Calu3 (cell line): ENCODE measurements around the gene AOAH. TPM values are rescaled to one million over a fixed set of nuclear protein-coding genes. Genes with fewer than 3 reads are reported as not detected.

Experiments used
- BruUV-seq: library from RNA; stranded (reverse); fragments of 400-500 nt; replicated peaks from 2 replicates; lab custom pipeline; 2021; lab: Mats Ljungman, UMichigan
- CTCF ChIA-PET: fragments of 300-600 bp; sonication (Branson Sonifier 250); formaldehyde crosslinking; loops from one replicate; lab custom pipeline; 2022; ENCODE audit warnings: antibody characterized with exemption; lab: Charles Lee
- DNase-seq: peaks from one replicate; pipeline ENCODE4 v3.0.0; 2022
- H3K27ac Mint-ChIP-seq: one replicate; pipeline ENCODE4 v1.8.0; 2022; ENCODE audit warnings: mixed read lengths; ENCODE audit not compliant: unreplicated experiment
- H3K27me3 Mint-ChIP-seq: one replicate; pipeline ENCODE4 v1.8.0; 2022; ENCODE audit warnings: mixed read lengths; ENCODE audit not compliant: unreplicated experiment
- H3K36me3 Mint-ChIP-seq: one replicate; pipeline ENCODE4 v1.8.0; 2022; ENCODE audit warnings: mild to moderate bottlenecking, moderate library complexity, mixed read lengths; ENCODE audit not compliant: insufficient read depth, unreplicated experiment
- H3K4me1 Mint-ChIP-seq: one replicate; pipeline ENCODE4 v1.8.0; 2022; ENCODE audit warnings: mild to moderate bottlenecking, low read depth, mixed read lengths; ENCODE audit not compliant: unreplicated experiment
- H3K4me3 Mint-ChIP-seq: one replicate; pipeline ENCODE4 v1.8.0; 2022; ENCODE audit warnings: mild to moderate bottlenecking, low read depth, moderate library complexity, mixed read lengths; ENCODE audit not compliant: unreplicated experiment
- H3K9me3 Mint-ChIP-seq: one replicate; pipeline ENCODE4 v1.8.0; 2022; ENCODE audit warnings: low read depth, mixed read lengths; ENCODE audit not compliant: unreplicated experiment
- CTCF ChIP-seq: fragments of 200-600 bp; IDR thresholded peaks from one replicate; pipeline ENCODE4 v1.8.0; 2022; ENCODE audit warnings: antibody characterized with exemption; ENCODE audit not compliant: unreplicated experiment
- intact Hi-C: fragments of 100-400 bp; cut with micrococcal nuclease; formaldehyde crosslinking; loops from one replicate; pipeline ENCODE4 v1.10.0; 2022; ENCODE audit not compliant: unreplicated experiment
- total RNA-seq: library from RNA; stranded (reverse); gene quantifications from 2 replicates; pipeline ENCODE4 v1.2.3, GENCODE V29; 2022

The AOAH gene
- total RNA-seq, 1 experiment from 2014 or later: not detected

GRCh38 chr7:36589391-36589790, 134.9 kb downstream of the AOAH start:
- CTCF ChIA-PET: no interaction called here
- no peaks in the 10 kb centered on the region for H3K4me1 Mint-ChIP-seq
- no peak overlapping the region for H3K4me3 Mint-ChIP-seq
- H3K36me3 Mint-ChIP-seq: no peaks in the 10 kb centered on the region
- no peaks in the 10 kb centered on the region for H3K9me3 Mint-ChIP-seq
- no TSS peak for BruUV-seq
- no peak for TF ChIP-seq CTCF
- no peak overlapping the region for H3K27ac Mint-ChIP-seq
- DNase-seq: no peak
- intact Hi-C loops: no loop called here
- H3K27me3 Mint-ChIP-seq: peaks cover 47% of the 10 kb centered on the region

- DNase-seq: no peak
- TF ChIP-seq CTCF: no peak
- no TSS peak for BruUV-seq
- intact Hi-C loops: no loop called here
- Mint-ChIP-seq H3K27me3 (peaks cover 17% of the 10 kb centered on the region), H3K4me1 (no peaks in the 10 kb centered on the region), H3K36me3 (no peaks in the 10 kb centered on the region), H3K27ac (no peak overlapping the region), H3K9me3 (no peaks in the 10 kb centered on the region), H3K4me3 (no peak overlapping the region)
- CTCF ChIA-PET: interaction anchor here (0.6 kb wide), 1 partner anchor 11 kb away, joined by 5 read pairs; no protein-coding TSS in a partner anchor
Measured at GRCh38 chr7:36583318-36583717, 141.0 kb downstream of the AOAH start.

GRCh38 chr7:36575832-36576231, 148.5 kb downstream of the AOAH start:
- no peaks in the 10 kb centered on the region for H3K36me3 Mint-ChIP-seq
- intact Hi-C loops: no loop called here
- peaks cover 12% of the 10 kb centered on the region for H3K27me3 Mint-ChIP-seq
- no TSS peak for BruUV-seq
- CTCF ChIA-PET: interaction anchor here (0.6 kb wide), 1 partner anchor 89 kb away, joined by 3 read pairs; no protein-coding TSS in a partner anchor
- no peak for TF ChIP-seq CTCF
- DNase-seq: no peak
- H3K4me1 Mint-ChIP-seq: no peaks in the 10 kb centered on the region
- H3K9me3 Mint-ChIP-seq: no peaks in the 10 kb centered on the region
- H3K27ac Mint-ChIP-seq: no peak overlapping the region
- H3K4me3 Mint-ChIP-seq: no peak overlapping the region

GRCh38 chr7:36573066-36573465, 151.2 kb downstream of the AOAH start:
- Mint-ChIP-seq H3K4me1 (no peaks in the 10 kb centered on the region), H3K4me3 (no peak overlapping the region), H3K9me3 (no peaks in the 10 kb centered on the region), H3K27me3 (peaks cover 21% of the 10 kb centered on the region), H3K27ac (no peak overlapping the region), H3K36me3 (no peaks in the 10 kb centered on the region)
- TF ChIP-seq CTCF: no peak
- no peak for DNase-seq
- BruUV-seq: no TSS peak
- intact Hi-C loops: no loop called here
- CTCF ChIA-PET: no interaction called here
